Measurements from ENCODE around the gene DSCAM.

- TF ChIP-seq EZH2 (IDR thresholded peaks at IDR 0.05; ENCODE audit: low read depth, unreplicated experiment) (no peak), CTCF (conservative IDR thresholded peaks at IDR 0.05; ENCODE audit: low read depth in 2 of 2) (0 out of 4 replicates have a peak, but pooled peaks of 1 of the 2 experiments have one; percentile 27), CREB1 (CRISPR knock-in tag; IDR thresholded peaks at IDR 0.05; ENCODE audit: low read depth) (no peak), NANOG (IDR thresholded peaks at IDR 0.05; ENCODE audit: borderline replicate concordance) (no peak), POLR2AphosphoS5 (IDR thresholded peaks at IDR 0.05; ENCODE audit: low read depth) (no peak), REST (IDR thresholded peaks at IDR 0.05; ENCODE audit: unreplicated experiment) (no peak), EZH2phosphoT487 (IDR thresholded peaks at IDR 0.05; ENCODE audit: unreplicated experiment) (no peak), ZNF114 (CRISPR knock-in tag; IDR thresholded peaks at IDR 0.05) (no peak)
These were observed 490.3 kb downstream of the DSCAM start for GRCh38 chr21:40356644-40357043.

Data from GM23338 (cell line).